Measurements from ENCODE around the gene GMPPB.
"Not testable (repeated sequence)": the region's sequence is repeated elsewhere in the genome, so short reads cannot be mapped to it uniquely, and the experiment has no call there.

GMPPB gene

GRCh38 chr3:49689908-49690624, 33.7 kb downstream of the GMPPB start:
- peaks cover 43% of the 10 kb centered on the region for H3K4me1 Mint-ChIP-seq
- not testable (repeated sequence) for H3K9me3 Mint-ChIP-seq

GRCh38 chr3:49689046-49689907, 34.5 kb downstream of the GMPPB start, which contains the start of the genes MST1 and RNF123:
MST1 (minus strand) TSS chr3:49689474; CDS start chr3:49688691, 783 bp downstream.
RNF123 (plus strand) TSS chr3:49689557; CDS start chr3:49691166, 1,609 bp downstream.
- ATAC-seq (replicated peaks; ENCODE audit: extremely low read depth, poor library complexity, severe bottlenecking), result peak; percentile 80
- Mint-ChIP-seq H3K4me1 (peaks cover 43% of the 10 kb centered on the region), H3K27me3 (no peaks in the 10 kb centered on the region)

More at GRCh38 chr3:49689908-49690624, 33.7 kb downstream of the GMPPB start:
- H3K27ac Mint-ChIP-seq (ENCODE audit: low read depth), result peak overlapping the region; percentile 98
- H3K36me3 Mint-ChIP-seq (ENCODE audit: insufficient read depth), result peaks cover 13% of the 10 kb centered on the region
- peak overlapping the region; percentile 97 for H3K4me3 Mint-ChIP-seq
- DNase-seq (ENCODE audit: low spot score in 2 of 2); H3K27me3 Mint-ChIP-seq: not testable (repeated sequence)
- peak; percentile 3 for ATAC-seq (replicated peaks; ENCODE audit: extremely low read depth, poor library complexity, severe bottlenecking)

GRCh38 chr3:49688338-49689045, 35.3 kb downstream of the GMPPB start:
- not testable (repeated sequence) for H3K27me3 Mint-ChIP-seq; ATAC-seq (replicated peaks; ENCODE audit: extremely low read depth, poor library complexity, severe bottlenecking); DNase-seq (ENCODE audit: low spot score in 2 of 2); H3K9me3 Mint-ChIP-seq; H3K36me3 Mint-ChIP-seq (ENCODE audit: insufficient read depth)
- Mint-ChIP-seq H3K4me1 (peaks cover 35% of the 10 kb centered on the region), H3K4me3 (peak overlapping the region; percentile 97), H3K27ac (ENCODE audit: low read depth) (peak overlapping the region; percentile 98)

More at GRCh38 chr3:49689046-49689907, 34.5 kb downstream of the GMPPB start, which contains the start of the genes MST1 and RNF123:
- H3K9me3 Mint-ChIP-seq, result no peaks in the 10 kb centered on the region
- peak within 1 kb of the TSS; percentile 97 for H3K4me3 Mint-ChIP-seq
- DNase-seq (ENCODE audit: low spot score in 2 of 2), result peak; percentile 87 to 89
- peaks cover 13% of the 10 kb centered on the region for H3K36me3 Mint-ChIP-seq (ENCODE audit: insufficient read depth)
- H3K27ac Mint-ChIP-seq (ENCODE audit: low read depth), result peak within 1 kb of the TSS; percentile 98

DNA sequence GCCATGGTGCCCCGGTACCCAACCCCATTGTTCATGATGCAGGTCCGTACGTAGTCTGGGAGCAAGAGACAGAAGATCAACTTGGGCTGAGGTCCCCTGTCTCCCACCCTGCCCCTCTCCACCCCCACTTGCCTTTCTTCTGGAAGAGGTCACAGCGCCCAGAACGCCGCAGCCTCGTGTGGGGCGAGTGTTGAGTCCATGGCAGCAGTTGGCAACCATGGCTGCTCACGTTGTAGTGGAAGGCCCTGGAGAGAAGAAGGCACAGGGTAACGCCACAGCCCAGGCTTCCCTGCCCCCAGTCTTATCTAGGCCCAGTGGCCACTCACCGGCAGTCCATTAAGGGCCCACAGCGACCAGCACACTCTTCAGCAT, 36.3 kb downstream of the GMPPB start:
- ATAC-seq (replicated peaks; ENCODE audit: extremely low read depth, poor library complexity, severe bottlenecking); H3K27me3 Mint-ChIP-seq; H3K9me3 Mint-ChIP-seq; DNase-seq (ENCODE audit: low spot score in 2 of 2); H3K27ac Mint-ChIP-seq (ENCODE audit: low read depth): not testable (repeated sequence)
- peak overlapping the region; percentile 47 for H3K4me3 Mint-ChIP-seq
- peaks cover 11% of the 10 kb centered on the region for H3K36me3 Mint-ChIP-seq (ENCODE audit: insufficient read depth)
- H3K4me1 Mint-ChIP-seq, result peaks cover 31% of the 10 kb centered on the region

DNA sequence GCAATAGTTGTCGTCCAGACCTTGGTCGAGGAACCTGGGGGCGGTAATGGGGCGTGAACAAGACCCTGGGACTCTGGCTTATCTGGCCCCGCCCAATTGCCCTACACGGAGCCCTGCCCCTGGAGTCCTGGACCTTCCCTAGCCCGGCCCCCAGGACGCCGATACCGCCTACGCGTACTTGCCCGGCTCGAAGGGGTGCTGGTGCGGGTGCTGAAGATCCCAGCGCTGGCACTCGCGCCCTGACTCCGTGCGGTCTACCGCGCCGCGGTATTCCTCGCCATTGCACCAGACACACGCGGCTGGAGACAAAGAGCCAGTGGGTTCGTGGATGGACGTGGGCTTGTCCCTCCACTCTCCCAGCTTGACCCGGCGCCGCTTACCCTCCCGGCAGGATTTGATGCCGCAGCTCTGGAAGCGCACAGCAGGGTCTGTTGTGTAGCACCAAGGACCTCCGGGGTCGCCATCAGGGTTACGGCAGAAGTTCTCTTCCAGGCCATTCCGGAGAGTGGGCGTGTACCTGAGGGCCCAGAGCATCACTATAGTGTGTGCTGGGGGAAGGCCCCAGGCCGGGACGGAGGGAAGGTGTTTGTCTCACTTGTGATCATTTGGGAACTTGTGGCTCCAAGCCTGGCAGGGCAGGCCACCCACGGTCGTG, 36.9 kb downstream of the GMPPB start:
- Mint-ChIP-seq H3K4me1 (peaks cover 29% of the 10 kb centered on the region), H3K4me3 (peak overlapping the region; percentile 47), H3K36me3 (ENCODE audit: insufficient read depth) (peaks cover 11% of the 10 kb centered on the region)
- H3K9me3 Mint-ChIP-seq; DNase-seq (ENCODE audit: low spot score in 2 of 2); ATAC-seq (replicated peaks; ENCODE audit: extremely low read depth, poor library complexity, severe bottlenecking); H3K27me3 Mint-ChIP-seq; H3K27ac Mint-ChIP-seq (ENCODE audit: low read depth): not testable (repeated sequence)

- not testable (repeated sequence) for H3K9me3 Mint-ChIP-seq; DNase-seq (ENCODE audit: low spot score in 2 of 2); H3K27ac Mint-ChIP-seq (ENCODE audit: low read depth); H3K27me3 Mint-ChIP-seq; ATAC-seq (replicated peaks; ENCODE audit: extremely low read depth, poor library complexity, severe bottlenecking)
- Mint-ChIP-seq H3K4me1 (peaks cover 26% of the 10 kb centered on the region), H3K36me3 (ENCODE audit: insufficient read depth) (peaks cover 11% of the 10 kb centered on the region), H3K4me3 (peak overlapping the region; percentile 47)
Measured at GRCh38 chr3:49686346-49686745, 37.4 kb downstream of the GMPPB start.

- peaks cover 21% of the 10 kb centered on the region for H3K4me1 Mint-ChIP-seq
- DNase-seq (ENCODE audit: low spot score in 2 of 2); H3K9me3 Mint-ChIP-seq; ATAC-seq (replicated peaks; ENCODE audit: extremely low read depth, poor library complexity, severe bottlenecking); H3K27me3 Mint-ChIP-seq; H3K27ac Mint-ChIP-seq (ENCODE audit: low read depth): not testable (repeated sequence)
- peak overlapping the region; percentile 47 for H3K4me3 Mint-ChIP-seq
- peaks cover 11% of the 10 kb centered on the region for H3K36me3 Mint-ChIP-seq (ENCODE audit: insufficient read depth)
Measured at GRCh38 chr3:49685846-49686245, 37.9 kb downstream of the GMPPB start.

GRCh38 chr3:49685103-49685502, 38.6 kb downstream of the GMPPB start:
- Mint-ChIP-seq H3K4me3 (peak overlapping the region; percentile 38), H3K36me3 (ENCODE audit: insufficient read depth) (peaks cover 11% of the 10 kb centered on the region), H3K4me1 (peaks cover 14% of the 10 kb centered on the region)
- H3K27me3 Mint-ChIP-seq; DNase-seq (ENCODE audit: low spot score in 2 of 2); H3K27ac Mint-ChIP-seq (ENCODE audit: low read depth); H3K9me3 Mint-ChIP-seq; ATAC-seq (replicated peaks; ENCODE audit: extremely low read depth, poor library complexity, severe bottlenecking): not testable (repeated sequence)

GRCh38 chr3:49684453-49684852, 39.3 kb downstream of the GMPPB start:
- not testable (repeated sequence) for H3K4me1 Mint-ChIP-seq; DNase-seq (ENCODE audit: low spot score in 2 of 2); H3K4me3 Mint-ChIP-seq; H3K9me3 Mint-ChIP-seq; H3K27me3 Mint-ChIP-seq; ATAC-seq (replicated peaks; ENCODE audit: extremely low read depth, poor library complexity, severe bottlenecking); H3K27ac Mint-ChIP-seq (ENCODE audit: low read depth)
- H3K36me3 Mint-ChIP-seq (ENCODE audit: insufficient read depth), result peaks cover 14% of the 10 kb centered on the region

- no peak overlapping the region for H3K27ac Mint-ChIP-seq (ENCODE audit: low read depth)
- H3K4me1 Mint-ChIP-seq, result peaks cover 2% of the 10 kb centered on the region
- H3K9me3 Mint-ChIP-seq, result no peaks in the 10 kb centered on the region
- H3K36me3 Mint-ChIP-seq (ENCODE audit: insufficient read depth), result peaks cover 6% of the 10 kb centered on the region
- H3K27me3 Mint-ChIP-seq, result no peaks in the 10 kb centered on the region
- DNase-seq (ENCODE audit: low spot score in 2 of 2) (no peak), ATAC-seq (replicated peaks; ENCODE audit: extremely low read depth, poor library complexity, severe bottlenecking) (no peak)
- H3K4me3 Mint-ChIP-seq, result no peak overlapping the region
Measured at GRCh38 chr3:49683162-49683561, 40.6 kb downstream of the GMPPB start.

DNA sequence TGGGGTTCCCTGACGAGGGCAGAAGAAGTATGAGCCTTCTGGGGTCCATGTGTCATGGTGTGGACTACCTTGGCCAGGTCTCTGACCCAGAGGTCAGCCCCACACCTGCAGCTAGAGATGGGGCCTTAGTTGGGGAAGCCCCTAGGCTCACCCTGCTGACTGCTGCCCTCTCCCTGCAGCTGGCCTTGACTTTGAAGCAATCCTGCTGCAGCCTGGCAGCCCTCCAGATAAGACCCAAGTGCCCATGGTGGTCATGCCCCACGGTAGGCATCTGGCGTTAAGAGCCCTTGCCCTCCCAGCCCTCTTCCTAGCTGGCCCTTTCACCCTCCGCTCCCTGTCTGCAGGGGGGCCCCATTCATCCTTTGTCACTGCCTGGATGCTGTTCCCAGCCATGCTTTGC, 42.2 kb downstream of the GMPPB start:
- ATAC-seq (replicated peaks; ENCODE audit: extremely low read depth, poor library complexity, severe bottlenecking) (no peak), DNase-seq (ENCODE audit: low spot score in 2 of 2) (no peak)
- H3K27ac Mint-ChIP-seq (ENCODE audit: low read depth), result no peak overlapping the region
- H3K9me3 Mint-ChIP-seq, result no peaks in the 10 kb centered on the region
- no peak overlapping the region for H3K4me3 Mint-ChIP-seq
- no peaks in the 10 kb centered on the region for H3K27me3 Mint-ChIP-seq
- peaks cover 8% of the 10 kb centered on the region for H3K36me3 Mint-ChIP-seq (ENCODE audit: insufficient read depth)
- peaks cover 10% of the 10 kb centered on the region for H3K4me1 Mint-ChIP-seq

- Mint-ChIP-seq H3K4me3 (no peak overlapping the region), H3K27me3 (no peaks in the 10 kb centered on the region), H3K36me3 (ENCODE audit: insufficient read depth) (peaks cover 9% of the 10 kb centered on the region)
Measured at GRCh38 chr3:49681232-49681522, 42.6 kb downstream of the GMPPB start.

More at GRCh38 chr3:49681232-49681522, 42.6 kb downstream of the GMPPB start:
- no peak for DNase-seq (ENCODE audit: low spot score in 2 of 2)
- no peak for ATAC-seq (replicated peaks; ENCODE audit: extremely low read depth, poor library complexity, severe bottlenecking)
- Mint-ChIP-seq H3K4me1 (peaks cover 13% of the 10 kb centered on the region), H3K27ac (ENCODE audit: low read depth) (no peak overlapping the region), H3K9me3 (no peaks in the 10 kb centered on the region)
